ENCODE measurements around the gene VANGL2.

The VANGL2 gene

GRCh38 chr1:160465123-160465522, 64.8 kb downstream of the VANGL2 start:
- DNase-seq, result no peak

GRCh38 chr1:160466961-160467360, 66.6 kb downstream of the VANGL2 start:
- no peak for DNase-seq

GRCh38 chr1:160467576-160467975, 67.2 kb downstream of the VANGL2 start:
- no peak for DNase-seq

GRCh38 chr1:160471253-160471652, 70.9 kb downstream of the VANGL2 start:
- no peak for DNase-seq

- DNase-seq, result no peak
Measured at GRCh38 chr1:160472112-160472511, 71.7 kb downstream of the VANGL2 start.

GRCh38 chr1:160474392-160475242, 74.3 kb downstream of the VANGL2 start:
- DNase-seq, result no peak
